IMR-90 (cell line): ENCODE data around the gene ADAMTSL2.

Experiments used
- BHLHE40 ChIP-seq: fragments of 150-350 bp; IDR thresholded peaks from 2 replicates; pipeline ENCODE4 v1.6.1; 2016; ENCODE audit warnings: mild to moderate bottlenecking, low read depth, low read length
- CEBPB ChIP-seq: IDR thresholded peaks from 2 replicates; pipeline ENCODE4 v1.6.1; 2012; ENCODE audit warnings: low read depth, low read length, improper control_type of control experiment
- CHD1 ChIP-seq: IDR thresholded peaks from 2 replicates; pipeline ENCODE4 v1.6.1; 2012; ENCODE audit warnings: low read depth, low read length, improper control_type of control experiment
- CTCF ChIP-seq: conservative IDR thresholded peaks from 2 replicates; pipeline ENCODE4 v1.5.1; 2012; ENCODE audit warnings: mild to moderate bottlenecking, low read depth, low read length, improper control_type of control experiment
- ELK1 ChIP-seq: fragments of 150-350 bp; IDR thresholded peaks from 2 replicates; pipeline ENCODE4 v1.6.1; 2016; ENCODE audit warnings: low read depth, mild to moderate bottlenecking, low read length, moderate library complexity, borderline replicate concordance
- FOS ChIP-seq: fragments of 150-350 bp; IDR thresholded peaks from 2 replicates; pipeline ENCODE4 v1.6.1; 2016; ENCODE audit warnings: low read depth, low read length
- MAZ ChIP-seq: IDR thresholded peaks from 2 replicates; pipeline ENCODE4 v1.6.1; 2012; ENCODE audit warnings: low read depth, mild to moderate bottlenecking, low read length, improper control_type of control experiment, moderate library complexity, borderline replicate concordance
- NFE2L2 ChIP-seq: fragments of 150-350 bp; IDR thresholded peaks from 2 replicates; pipeline ENCODE4 v1.6.1; 2016; ENCODE audit warnings: low read depth, mild to moderate bottlenecking, low read length
- POLR2A ChIP-seq: IDR thresholded peaks from 2 replicates; pipeline ENCODE4 v1.6.1; 2012; ENCODE audit warnings: mild to moderate bottlenecking, low read depth, low read length
- RAD21 ChIP-seq: IDR thresholded peaks from 2 replicates; pipeline ENCODE4 v1.6.1; 2012; ENCODE audit warnings: low read length, improper control_type of control experiment
- RFX5 ChIP-seq: IDR thresholded peaks from 2 replicates; pipeline ENCODE4 v1.8.0; 2012; ENCODE audit warnings: low read depth, mild to moderate bottlenecking, low read length, moderate library complexity
- SMC3 ChIP-seq: fragments of 150-350 bp; IDR thresholded peaks from 2 replicates; pipeline ENCODE4 v1.6.1; 2016; ENCODE audit warnings: low read depth, mild to moderate bottlenecking, antibody characterized with exemption, low read length, moderate library complexity
- USF2 ChIP-seq: fragments of 150-350 bp; IDR thresholded peaks from 2 replicates; pipeline ENCODE4 v1.6.1; 2017; ENCODE audit warnings: mild to moderate bottlenecking, antibody characterized with exemption, low read length, low read depth

GRCh38 chr9:133515615-133516255 lies 18.8 kb upstream of the ADAMTSL2 start:
- TF ChIP-seq MAZ, result no peak
- no peak for TF ChIP-seq CTCF
- TF ChIP-seq POLR2A, result no peak
- TF ChIP-seq BHLHE40, result no peak
- no peak for TF ChIP-seq SMC3
- TF ChIP-seq ELK1, result no peak
- no peak for TF ChIP-seq RFX5
- no peak for TF ChIP-seq CEBPB
- no peak for TF ChIP-seq USF2
- no peak for TF ChIP-seq RAD21
- TF ChIP-seq NFE2L2, result no peak
- no peak for TF ChIP-seq CHD1
- no peak for TF ChIP-seq FOS
